ENCODE results near the gene SLC39A1. TPM values are rescaled to one million over a fixed set of nuclear protein-coding genes. Genes with fewer than 3 reads are reported as not detected.
A peak's percentile ranks its signal among the peaks of the same experiment; 100 is the strongest.

Gene SLC39A1
- total and polyA plus RNA-seq, 9 of the 15 experiments (the other 6 are each of a cell fraction or from before 2014, with no cell fraction given) = 9.9 to 81.1 (median 62.7) TPM

GRCh38 chr1:153963850-153964331 is 554 bp upstream of the SLC39A1 start (continued):
- TF ChIP-seq USF2 (CRISPR knock-in tag; IDR thresholded peaks at IDR 0.05) (no peak), MEF2D (tag; conservative IDR thresholded peaks at IDR 0.05; ENCODE audit: low read depth) (no peak), POLR2A (conservative IDR thresholded peaks at IDR 0.05) (no peak), ZNF586 (CRISPR knock-in tag; conservative IDR thresholded peaks at IDR 0.05) (no peak), CREB5 (CRISPR knock-in tag; IDR thresholded peaks at IDR 0.05) (no peak), ZNF316 (IDR thresholded peaks at IDR 0.05) (no peak), IRF9 (tag; IDR thresholded peaks at IDR 0.05) (no peak), KLF10 (CRISPR knock-in tag; IDR thresholded peaks at IDR 0.05) (no peak), ZBTB34 (CRISPR knock-in tag; IDR thresholded peaks at IDR 0.05) (no peak), MBD1 (CRISPR knock-in tag; IDR thresholded peaks at IDR 0.05) (no peak), ZNF512 (tag; IDR thresholded peaks at IDR 0.05) (no peak), TCF7 (IDR thresholded peaks at IDR 0.05; ENCODE audit: borderline replicate concordance) (no peak), BRCA1 (IDR thresholded peaks at IDR 0.05) (no peak), BRCA1 (CRISPR knock-in tag; IDR thresholded peaks at IDR 0.05) (no peak), NCOA6 (IDR thresholded peaks at IDR 0.05) (no peak), ZNF239 (CRISPR knock-in tag; IDR thresholded peaks at IDR 0.05) (no peak), POLR3A (IDR thresholded peaks at IDR 0.05; ENCODE audit: borderline replicate concordance, extremely low read depth, insufficient read depth, insufficient read length) (no peak), ETS1 (conservative IDR thresholded peaks at IDR 0.05; ENCODE audit: control insufficient read depth, low read depth, low read length) (0 out of 2 replicates have a peak, but pooled peaks have one; percentile 22), SAP30 (IDR thresholded peaks at IDR 0.05; ENCODE audit: borderline replicate concordance, insufficient read depth, low read depth, low read length, poor library complexity, severe bottlenecking) (peak; percentile 56), KLF1 (tag; IDR thresholded peaks at IDR 0.05) (no peak)
